GM19025 (cell line): Measurements from ENCODE around the gene NLGN2.

ENCODE experiments used
- ATAC-seq: cut with Tn5 transposase; IDR thresholded peaks from one replicate; pipeline ENCODE4 v1.9.1; 2021; ENCODE audit warnings: mild to moderate bottlenecking, low read depth, moderate library complexity; ENCODE audit not compliant: unreplicated experiment

The NLGN2 gene

GRCh38 chr17:7411427-7411750 lies 3.7 kb downstream of the NLGN2 start:
- ATAC-seq, result no peak

- no peak for ATAC-seq
These were observed 5.8 kb downstream of the NLGN2 start for GRCh38 chr17:7413346-7413985.

GRCh38 chr17:7414837-7415236 lies 7.2 kb downstream of the NLGN2 start:
- ATAC-seq, result no peak

GRCh38 chr17:7415784-7416183 lies 8.1 kb downstream of the NLGN2 start:
- no peak for ATAC-seq

- ATAC-seq, result no peak
These were observed 8.7 kb downstream of the NLGN2 start for GRCh38 chr17:7416323-7416722.

- ATAC-seq, result no peak
These were observed 9.5 kb downstream of the NLGN2 start for GRCh38 chr17:7417056-7417655.

- ATAC-seq, result no peak
These were observed 11.0 kb downstream of the NLGN2 start for GRCh38 chr17:7418472-7419152.

GRCh38 chr17:7419819-7420610 lies 12.4 kb downstream of the NLGN2 start, which contains the start of gene SPEM1:
Gene SPEM1 (plus strand): TSS chr17:7420324. CDS start chr17:7420385, 61 bp downstream.
- no peak for ATAC-seq

GRCh38 chr17:7421186-7421585 lies 13.5 kb downstream of the NLGN2 start:
- ATAC-seq, result no peak

- ATAC-seq, result no peak
These were observed 16.0 kb downstream of the NLGN2 start for GRCh38 chr17:7423679-7424078.

- ATAC-seq, result no peak
These were observed 17.7 kb downstream of the NLGN2 start, which contains the start of gene SPEM2 for GRCh38 chr17:7425316-7425715. Gene SPEM2 (plus strand): TSS chr17:7425616. CDS start chr17:7425689, 73 bp downstream.

- no peak for ATAC-seq
These were observed 18.1 kb downstream of the NLGN2 start for GRCh38 chr17:7425756-7426155.

GRCh38 chr17:7426203-7426863 lies 18.7 kb downstream of the NLGN2 start:
- no peak for ATAC-seq

GRCh38 chr17:7426896-7427489 lies 19.3 kb downstream of the NLGN2 start:
- no peak for ATAC-seq

GRCh38 chr17:7427549-7427948 lies 19.9 kb downstream of the NLGN2 start:
- ATAC-seq, result no peak

- no peak for ATAC-seq
These were observed 20.9 kb downstream of the NLGN2 start, which contains the start of gene SPEM3 for GRCh38 chr17:7428557-7428956. Gene SPEM3 (plus strand): TSS chr17:7428857. CDS start chr17:7428903, 46 bp downstream.

- ATAC-seq, result no peak
These were observed 22.1 kb downstream of the NLGN2 start for GRCh38 chr17:7429722-7430121.

- no peak for ATAC-seq
These were observed 23.6 kb downstream of the NLGN2 start for GRCh38 chr17:7431231-7431630.

- ATAC-seq, result no peak
These were observed 24.7 kb downstream of the NLGN2 start for GRCh38 chr17:7432296-7432695.
